ENCODE results near the gene GFM2.
"Not testable (repeated sequence)": the region's sequence is repeated elsewhere in the genome, so short reads cannot be mapped to it uniquely, and the experiment has no call there.

Gene GFM2

DNA sequence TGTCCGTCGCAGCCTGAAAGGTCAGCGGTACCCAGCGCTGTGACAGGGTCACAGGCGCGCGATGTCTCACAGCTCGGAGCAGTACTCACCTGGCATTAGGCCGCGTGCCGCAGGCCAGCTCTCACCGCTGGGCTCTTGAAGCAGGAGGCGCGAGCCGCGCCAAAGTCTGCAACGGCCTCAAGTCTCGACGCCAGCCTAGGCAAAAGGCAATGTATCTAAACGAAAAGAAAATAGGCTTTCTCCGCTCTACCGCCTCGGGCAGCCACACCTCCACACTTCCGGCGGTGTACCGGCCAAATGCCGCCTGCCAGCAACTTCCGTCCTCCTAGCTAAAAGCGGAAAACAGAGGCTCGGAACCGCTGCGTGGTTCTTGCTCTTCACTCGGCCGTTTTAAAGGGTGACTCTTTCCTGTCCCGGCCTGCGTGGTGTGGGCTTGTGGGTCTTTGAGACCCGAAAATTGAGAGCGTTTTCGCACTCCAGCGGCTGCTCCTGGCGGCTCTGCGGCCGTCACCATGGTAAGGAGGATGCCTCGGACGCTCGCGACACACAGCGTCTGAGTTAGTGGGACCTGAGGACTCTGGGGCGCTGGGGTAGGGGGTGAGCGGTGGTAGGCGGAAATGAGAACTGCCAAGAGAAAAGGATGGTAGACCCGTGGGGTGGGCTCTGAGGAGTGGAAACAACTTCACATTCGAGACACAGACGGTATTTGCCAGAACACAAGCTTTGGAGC is at the start of gene GFM2, which contains the start of gene NSA2:
Gene GFM2 (minus strand): TSS at position 269 of the 730 bp plus-strand sequence. CDS start 3,375 bp downstream, outside the sequence.
Gene NSA2 (plus strand): TSS at position 401 of the 730 bp plus-strand sequence. CDS start 112 bp downstream, at position 513.
- peak within 1 kb of the TSS; percentile 80 for H3K9ac ChIP-seq (ENCODE audit: low read length)
- H3K27me3 ChIP-seq (ENCODE audit: control insufficient read depth, insufficient read depth, low read length), result no peaks in the 10 kb centered on the region
- peak within 1 kb of the TSS; percentile 100 for H3K4me3 ChIP-seq (ENCODE audit: low read length)
- peaks cover 39% of the 10 kb centered on the region for H3K36me3 ChIP-seq (ENCODE audit: control insufficient read depth, low read depth, low read length)
- peaks cover 8% of the 10 kb centered on the region for H3K4me1 ChIP-seq (ENCODE audit: control insufficient read depth, low read depth, low read length)
- no peaks in the 10 kb centered on the region for H3K9me3 ChIP-seq (ENCODE audit: control insufficient read depth, low read depth, low read length)
- H3K27ac ChIP-seq (ENCODE audit: low read length), result peak within 1 kb of the TSS; percentile 10

- Histone ChIP-seq H3K9ac (ENCODE audit: low read length) (no peak overlapping the region), H3K9me3 (ENCODE audit: control insufficient read depth, low read depth, low read length) (no peaks in the 10 kb centered on the region), H3K4me3 (ENCODE audit: low read length) (no peak overlapping the region), H3K27me3 (ENCODE audit: control insufficient read depth, insufficient read depth, low read length) (no peaks in the 10 kb centered on the region), H3K4me1 (ENCODE audit: control insufficient read depth, low read depth, low read length) (peaks cover 14% of the 10 kb centered on the region), H3K27ac (ENCODE audit: low read length) (no peak overlapping the region), H3K36me3 (ENCODE audit: control insufficient read depth, low read depth, low read length) (peaks cover 22% of the 10 kb centered on the region)
These were observed 44.0 kb upstream of the GFM2 start for GRCh38 chr5:74810915-74811314.

- H3K4me1 ChIP-seq (ENCODE audit: control insufficient read depth, low read depth, low read length), result no peaks in the 10 kb centered on the region
- H3K27ac ChIP-seq (ENCODE audit: low read length), result no peak overlapping the region
- H3K9me3 ChIP-seq (ENCODE audit: control insufficient read depth, low read depth, low read length), result no peaks in the 10 kb centered on the region
- peaks cover 62% of the 10 kb centered on the region for H3K36me3 ChIP-seq (ENCODE audit: control insufficient read depth, low read depth, low read length)
- no peak overlapping the region for H3K4me3 ChIP-seq (ENCODE audit: low read length)
- H3K9ac ChIP-seq (ENCODE audit: low read length), result no peak overlapping the region
- no peaks in the 10 kb centered on the region for H3K27me3 ChIP-seq (ENCODE audit: control insufficient read depth, insufficient read depth, low read length)
These were observed 35.0 kb upstream of the GFM2 start for GRCh38 chr5:74801941-74802340.

DNA sequence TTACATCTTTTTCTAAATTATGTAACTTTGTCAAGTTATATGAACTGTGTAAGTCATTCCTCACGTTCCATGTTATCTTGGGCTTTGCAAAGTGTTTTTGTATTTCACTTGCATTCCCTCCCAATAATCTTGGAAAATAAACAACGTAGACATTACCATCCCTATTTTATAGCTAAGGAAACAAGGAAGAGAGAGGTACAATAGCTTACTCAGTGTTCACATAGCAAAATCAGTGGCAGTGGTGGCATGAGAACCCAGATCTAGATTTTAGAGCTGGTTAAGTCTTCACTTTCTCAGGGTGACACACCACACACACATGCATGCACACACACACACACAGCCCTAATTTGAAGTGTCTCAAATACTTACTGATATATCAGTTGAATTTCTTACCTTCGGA is 34.3 kb upstream of the GFM2 start:
- Histone ChIP-seq H3K27ac (ENCODE audit: low read length) (no peak overlapping the region), H3K36me3 (ENCODE audit: control insufficient read depth, low read depth, low read length) (peaks cover 69% of the 10 kb centered on the region), H3K4me1 (ENCODE audit: control insufficient read depth, low read depth, low read length) (no peaks in the 10 kb centered on the region), H3K9me3 (ENCODE audit: control insufficient read depth, low read depth, low read length) (no peaks in the 10 kb centered on the region), H3K4me3 (ENCODE audit: low read length) (no peak overlapping the region), H3K27me3 (ENCODE audit: control insufficient read depth, insufficient read depth, low read length) (no peaks in the 10 kb centered on the region), H3K9ac (ENCODE audit: low read length) (no peak overlapping the region)

- Histone ChIP-seq H3K36me3 (ENCODE audit: control insufficient read depth, low read depth, low read length) (peaks cover 74% of the 10 kb centered on the region), H3K4me3 (ENCODE audit: low read length) (no peak overlapping the region), H3K27ac (ENCODE audit: low read length) (no peak overlapping the region), H3K27me3 (ENCODE audit: control insufficient read depth, insufficient read depth, low read length) (no peaks in the 10 kb centered on the region), H3K9me3 (ENCODE audit: control insufficient read depth, low read depth, low read length) (no peaks in the 10 kb centered on the region), H3K9ac (ENCODE audit: low read length) (no peak overlapping the region), H3K4me1 (ENCODE audit: control insufficient read depth, low read depth, low read length) (no peaks in the 10 kb centered on the region)
These were observed 32.3 kb upstream of the GFM2 start for GRCh38 chr5:74798977-74799911.

DNA sequence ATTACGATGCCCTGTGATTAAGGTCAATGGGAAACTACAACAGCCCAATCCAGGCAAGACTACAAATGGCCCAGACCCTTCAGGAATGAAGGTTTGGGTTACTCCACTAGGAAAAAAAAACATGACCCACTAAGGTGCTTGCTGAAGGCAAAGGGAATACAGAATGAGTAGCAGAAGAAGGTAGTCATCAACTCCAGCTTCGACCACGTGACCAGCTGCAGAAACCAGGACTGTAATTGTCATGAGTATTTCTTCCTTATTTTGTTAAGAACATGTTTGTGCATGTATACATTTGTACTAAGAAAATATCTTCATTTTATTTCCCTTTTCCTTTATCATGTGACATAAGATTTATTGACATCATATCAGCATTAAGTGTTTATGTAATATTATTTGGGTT is 24.8 kb upstream of the GFM2 start:
- H3K9ac ChIP-seq (ENCODE audit: low read length); H3K9me3 ChIP-seq (ENCODE audit: control insufficient read depth, low read depth, low read length); H3K4me3 ChIP-seq (ENCODE audit: low read length); H3K27me3 ChIP-seq (ENCODE audit: control insufficient read depth, insufficient read depth, low read length); H3K4me1 ChIP-seq (ENCODE audit: control insufficient read depth, low read depth, low read length); H3K27ac ChIP-seq (ENCODE audit: low read length): not testable (repeated sequence)
- H3K36me3 ChIP-seq (ENCODE audit: control insufficient read depth, low read depth, low read length), result peaks cover 66% of the 10 kb centered on the region

DNA sequence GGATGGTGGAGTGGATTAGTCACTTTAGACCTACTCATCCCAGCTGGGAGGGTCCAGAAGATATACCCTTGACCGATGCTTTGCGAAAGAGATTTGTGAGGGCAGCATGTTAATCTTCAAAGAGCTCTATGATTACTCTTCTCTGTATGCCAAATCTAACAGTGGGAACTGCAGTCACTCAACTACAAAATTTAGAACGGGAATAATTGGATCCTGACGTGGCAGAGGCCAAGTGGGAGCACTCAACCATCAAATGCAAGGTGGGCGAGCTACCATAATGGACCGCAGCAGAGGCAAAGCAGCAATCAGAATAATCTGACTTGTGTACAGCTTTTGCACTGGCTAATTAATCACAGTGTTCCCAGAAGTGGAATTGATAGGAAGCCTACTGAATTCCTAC is 20.5 kb upstream of the GFM2 start:
- Histone ChIP-seq H3K27me3 (ENCODE audit: control insufficient read depth, insufficient read depth, low read length) (no peaks in the 10 kb centered on the region), H3K4me3 (ENCODE audit: low read length) (no peak overlapping the region), H3K9me3 (ENCODE audit: control insufficient read depth, low read depth, low read length) (no peaks in the 10 kb centered on the region), H3K9ac (ENCODE audit: low read length) (no peak overlapping the region), H3K27ac (ENCODE audit: low read length) (no peak overlapping the region), H3K4me1 (ENCODE audit: control insufficient read depth, low read depth, low read length) (no peaks in the 10 kb centered on the region), H3K36me3 (ENCODE audit: control insufficient read depth, low read depth, low read length) (peaks cover 58% of the 10 kb centered on the region)

DNA sequence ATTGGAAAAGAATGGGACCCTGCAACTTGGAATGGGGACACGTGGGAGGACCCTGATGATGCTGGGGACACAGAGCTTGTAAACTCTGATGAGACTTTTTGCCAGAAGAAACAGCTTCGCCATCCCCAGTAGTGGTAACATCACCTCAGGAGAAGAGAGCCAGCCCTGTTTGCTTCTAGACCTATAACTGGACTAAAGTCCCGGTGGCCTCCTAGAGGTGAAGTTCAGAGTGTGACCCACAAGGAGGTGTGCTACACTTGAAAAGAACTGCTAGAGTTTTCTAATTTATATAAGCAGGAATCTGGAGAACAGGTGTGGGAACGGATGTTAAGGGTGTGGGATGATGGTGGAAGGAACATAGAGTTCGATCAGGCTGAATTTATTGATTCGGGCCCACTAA is 19.9 kb upstream of the GFM2 start:
- no peak overlapping the region for H3K27ac ChIP-seq (ENCODE audit: low read length)
- H3K9ac ChIP-seq (ENCODE audit: low read length), result no peak overlapping the region
- H3K4me3 ChIP-seq (ENCODE audit: low read length), result no peak overlapping the region
- no peaks in the 10 kb centered on the region for H3K9me3 ChIP-seq (ENCODE audit: control insufficient read depth, low read depth, low read length)
- H3K36me3 ChIP-seq (ENCODE audit: control insufficient read depth, low read depth, low read length), result peaks cover 58% of the 10 kb centered on the region
- H3K4me1 ChIP-seq (ENCODE audit: control insufficient read depth, low read depth, low read length), result no peaks in the 10 kb centered on the region
- no peaks in the 10 kb centered on the region for H3K27me3 ChIP-seq (ENCODE audit: control insufficient read depth, insufficient read depth, low read length)

DNA sequence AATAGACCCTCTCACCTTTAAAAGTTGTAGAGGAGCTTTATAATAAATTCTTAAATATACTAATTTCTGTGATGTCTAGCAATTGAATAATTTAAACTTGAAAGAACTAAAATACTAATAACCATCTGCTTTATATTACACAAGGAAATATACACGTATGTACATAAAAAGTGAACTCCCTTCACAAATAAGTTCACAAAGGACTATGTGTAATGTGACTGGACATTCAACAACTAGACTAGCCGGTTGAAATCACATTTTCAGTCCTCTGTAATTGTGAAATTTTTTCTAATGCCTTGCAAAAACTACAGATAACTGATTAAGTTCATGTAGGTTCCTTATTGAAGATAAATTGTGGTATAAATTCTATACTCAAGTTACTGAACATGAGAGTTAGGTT is 11.7 kb upstream of the GFM2 start:
- Histone ChIP-seq H3K36me3 (ENCODE audit: control insufficient read depth, low read depth, low read length) (peaks cover 78% of the 10 kb centered on the region), H3K4me3 (ENCODE audit: low read length) (no peak overlapping the region), H3K27me3 (ENCODE audit: control insufficient read depth, insufficient read depth, low read length) (no peaks in the 10 kb centered on the region), H3K9me3 (ENCODE audit: control insufficient read depth, low read depth, low read length) (no peaks in the 10 kb centered on the region), H3K9ac (ENCODE audit: low read length) (no peak overlapping the region), H3K4me1 (ENCODE audit: control insufficient read depth, low read depth, low read length) (no peaks in the 10 kb centered on the region), H3K27ac (ENCODE audit: low read length) (no peak overlapping the region)

- H3K9ac ChIP-seq (ENCODE audit: low read length), result no peak overlapping the region
- no peak overlapping the region for H3K4me3 ChIP-seq (ENCODE audit: low read length)
- peaks cover 54% of the 10 kb centered on the region for H3K36me3 ChIP-seq (ENCODE audit: control insufficient read depth, low read depth, low read length)
- H3K4me1 ChIP-seq (ENCODE audit: control insufficient read depth, low read depth, low read length), result peaks cover 4% of the 10 kb centered on the region
- H3K9me3 ChIP-seq (ENCODE audit: control insufficient read depth, low read depth, low read length), result no peaks in the 10 kb centered on the region
- no peak overlapping the region for H3K27ac ChIP-seq (ENCODE audit: low read length)
- H3K27me3 ChIP-seq (ENCODE audit: control insufficient read depth, insufficient read depth, low read length), result no peaks in the 10 kb centered on the region
These were observed 5.4 kb upstream of the GFM2 start for GRCh38 chr5:74772359-74772758.

- Histone ChIP-seq H3K9me3 (ENCODE audit: control insufficient read depth, low read depth, low read length) (no peaks in the 10 kb centered on the region), H3K9ac (ENCODE audit: low read length) (peak overlapping the region; percentile 80), H3K4me3 (ENCODE audit: low read length) (peak overlapping the region; percentile 100), H3K36me3 (ENCODE audit: control insufficient read depth, low read depth, low read length) (peaks cover 40% of the 10 kb centered on the region), H3K27ac (ENCODE audit: low read length) (peak overlapping the region; percentile 10), H3K4me1 (ENCODE audit: control insufficient read depth, low read depth, low read length) (peaks cover 8% of the 10 kb centered on the region), H3K27me3 (ENCODE audit: control insufficient read depth, insufficient read depth, low read length) (no peaks in the 10 kb centered on the region)
These were observed 629 bp upstream of the GFM2 start for GRCh38 chr5:74767579-74767913.
